Gastroesophageal sphincter (tissue), 3 donors: ENCODE measurements around the gene DHCR7.

Source experiments
- CTCF ChIP-seq, 4 experiments: fragments of 200-600 bp in 2 of 4; fragments of 450-650 bp in 2 of 4; sonication (generic) in 1 of 4; IDR thresholded peaks; one replicate each; pipeline ENCODE4 v1.5.1; 2017 to 2019; ENCODE audit warnings: antibody characterized with exemption in 4 of 4, mild to moderate bottlenecking in 2 of 4, moderate library complexity in 2 of 4
- EP300 ChIP-seq: sonication (generic); formaldehyde crosslinking; IDR thresholded peaks from one replicate; pipeline ENCODE4 v1.6.1; 2017; ENCODE audit warnings: antibody characterized with exemption, mild to moderate bottlenecking
- POLR2A ChIP-seq, 2 donors: fragments of 450-650 bp; IDR thresholded peaks; one replicate each; pipeline ENCODE4 v1.6.1; 2017; ENCODE audit warnings: antibody characterized with exemption in 2 of 2, mild to moderate bottlenecking in 2 of 2, moderate library complexity in 1 of 2
- POLR2AphosphoS5 ChIP-seq: sonication (generic); formaldehyde crosslinking; IDR thresholded peaks from one replicate; pipeline ENCODE4 v1.6.1; 2017; ENCODE audit warnings: antibody characterized with exemption

GRCh38 chr11:71436861-71437260 lies 11.3 kb downstream of the DHCR7 start:
- TF ChIP-seq POLR2AphosphoS5, result no peak
- no peak for TF ChIP-seq POLR2A (IDR thresholded peaks at IDR 0.05)
- TF ChIP-seq CTCF (IDR thresholded peaks at IDR 0.05), result no peak
- no peak for TF ChIP-seq EP300
